Neural progenitor cell (in vitro differentiated cells): ENCODE results near the gene RHO. TPM values are rescaled to one million over a fixed set of nuclear protein-coding genes. Genes with fewer than 3 reads are reported as not detected.

ENCODE experiments used
- DNase-seq: peaks from one replicate; pipeline ENCODE4 v3.0.0-alpha.2; 2016; ENCODE audit warnings: low spot score
- H2AFZ ChIP-seq: fragments of 200-600 bp; sonication (generic); replicated peaks from 2 replicates; pipeline ENCODE4 v1.6.1; 2016; ENCODE audit warnings: antibody characterized with exemption
- H3F3A ChIP-seq: fragments of 200-600 bp; sonication (generic); 2 replicates; pipeline ENCODE4 v1.6.1; 2016; ENCODE audit warnings: antibody characterized with exemption, low read depth
- H3K27ac ChIP-seq: fragments of 200-600 bp; sonication (generic); 2 replicates; pipeline ENCODE4 v1.5.1; 2016; ENCODE audit warnings: mild to moderate bottlenecking
- H3K27me3 ChIP-seq: fragments of 200-600 bp; sonication (generic); 2 replicates; pipeline ENCODE4 v1.6.1; 2016; ENCODE audit warnings: mild to moderate bottlenecking, moderate library complexity
- H3K36me3 ChIP-seq: fragments of 200-600 bp; sonication (generic); 2 replicates; pipeline ENCODE4 v1.5.1; 2016
- H3K4me1 ChIP-seq: fragments of 200-600 bp; sonication (generic); 2 replicates; pipeline ENCODE4 v1.6.1; 2016; ENCODE audit warnings: mixed run types
- H3K4me2 ChIP-seq: fragments of 200-600 bp; sonication (generic); 2 replicates; pipeline ENCODE4 v1.6.1; 2016
- H3K4me3 ChIP-seq: fragments of 200-600 bp; sonication (generic); 2 replicates; pipeline ENCODE4 v1.5.1; 2016
- H3K79me2 ChIP-seq: fragments of 200-600 bp; sonication (generic); 2 replicates; pipeline ENCODE4 v1.6.1; 2016; ENCODE audit warnings: low read depth
- H3K9ac ChIP-seq: fragments of 200-600 bp; sonication (generic); 2 replicates; pipeline ENCODE4 v1.6.1; 2016
- H3K9me3 ChIP-seq: fragments of 200-600 bp; sonication (generic); 2 replicates; pipeline ENCODE4 v1.5.1; 2016; ENCODE audit warnings: low read depth
- H4K20me1 ChIP-seq: fragments of 200-600 bp; sonication (generic); 2 replicates; pipeline ENCODE4 v1.6.1; 2016; ENCODE audit warnings: low read depth
- H3K27ac Mint-ChIP-seq: 3 replicates; pipeline ENCODE4 v1.8.0; 2021; ENCODE audit warnings: mixed read lengths
- H3K27me3 Mint-ChIP-seq: 2 replicates; pipeline ENCODE4 v1.8.0; 2022; ENCODE audit warnings: low read depth, mild to moderate bottlenecking, inconsistent platforms, moderate library complexity, mixed read lengths; ENCODE audit not compliant: insufficient read depth
- H3K36me3 Mint-ChIP-seq: 3 replicates; pipeline ENCODE4 v1.8.0; 2021; ENCODE audit warnings: mixed read lengths
- H3K4me1 Mint-ChIP-seq: 3 replicates; pipeline ENCODE4 v1.8.0; 2021; ENCODE audit warnings: mixed read lengths
- H3K4me3 Mint-ChIP-seq: 3 replicates; pipeline ENCODE4 v1.8.0; 2021; ENCODE audit warnings: mild to moderate bottlenecking, moderate library complexity, mixed read lengths
- H3K9me3 Mint-ChIP-seq: 3 replicates; pipeline ENCODE4 v1.8.0; 2020; ENCODE audit warnings: mixed read lengths
- CTCF ChIP-seq: fragments of 200-600 bp; sonication (generic); IDR thresholded peaks from 2 replicates; pipeline ENCODE4 v1.5.1; 2017; ENCODE audit warnings: antibody characterized with exemption, mild to moderate bottlenecking
- EZH2 ChIP-seq: fragments of 200-600 bp; sonication (generic); IDR thresholded peaks from 2 replicates; pipeline ENCODE4 v1.6.1; 2017; ENCODE audit warnings: antibody characterized with exemption, mild to moderate bottlenecking, moderate library complexity
- EZH2phosphoT487 ChIP-seq: fragments of 200-600 bp; sonication (generic); IDR thresholded peaks from 2 replicates; pipeline ENCODE4 v1.6.1; 2017; ENCODE audit warnings: antibody characterized with exemption
- total RNA-seq: library from RNA; depleted of rRNA; stranded (reverse); fragments of >200 nt; gene quantifications from 2 replicates; pipeline ENCODE4 v1.2.3, GENCODE V29; 2015; ENCODE audit warnings: low replicate concordance

RHO gene
- total RNA-seq, 1 donor from 2014 or later = not detected

GRCh38 chr3:129553171-129553570 is 24.7 kb downstream of the RHO start:
- H3F3A ChIP-seq = peaks cover 9% of the 10 kb centered on the region
- H3K27me3 ChIP-seq = no peaks in the 10 kb centered on the region
- no peaks in the 10 kb centered on the region for H4K20me1 ChIP-seq
- H3K9me3 ChIP-seq = no peaks in the 10 kb centered on the region
- DNase-seq = no peak
- no peak overlapping the region for H3K4me3 Mint-ChIP-seq
- no peak overlapping the region for H3K27ac ChIP-seq
- no peaks in the 10 kb centered on the region for H3K9me3 Mint-ChIP-seq
- H3K36me3 Mint-ChIP-seq = no peaks in the 10 kb centered on the region
- no peak overlapping the region for H3K4me3 ChIP-seq
- peaks cover 58% of the 10 kb centered on the region for H3K4me1 Mint-ChIP-seq
- peak overlapping the region; percentile 96 for H3K27ac Mint-ChIP-seq
- no peaks in the 10 kb centered on the region for H3K36me3 ChIP-seq
- no peaks in the 10 kb centered on the region for H3K79me2 ChIP-seq
- peak overlapping the region; percentile 15 for H2AFZ ChIP-seq
- TF ChIP-seq EZH2phosphoT487 (no peak), CTCF (no peak), EZH2 (no peak)
- H3K27me3 Mint-ChIP-seq = peaks cover 13% of the 10 kb centered on the region
- H3K4me2 ChIP-seq = peak overlapping the region; percentile 13
- H3K4me1 ChIP-seq = peaks cover 42% of the 10 kb centered on the region
- H3K9ac ChIP-seq = no peak overlapping the region

- no peak overlapping the region for H2AFZ ChIP-seq
- peaks cover 12% of the 10 kb centered on the region for H3K27me3 Mint-ChIP-seq
- no peaks in the 10 kb centered on the region for H4K20me1 ChIP-seq
- DNase-seq = no peak
- H3K36me3 ChIP-seq = no peaks in the 10 kb centered on the region
- no peaks in the 10 kb centered on the region for H3K36me3 Mint-ChIP-seq
- peaks cover 9% of the 10 kb centered on the region for H3F3A ChIP-seq
- no peak overlapping the region for H3K27ac Mint-ChIP-seq
- H3K9ac ChIP-seq = no peak overlapping the region
- H3K27me3 ChIP-seq = no peaks in the 10 kb centered on the region
- H3K27ac ChIP-seq = no peak overlapping the region
- no peak overlapping the region for H3K4me3 ChIP-seq
- H3K4me3 Mint-ChIP-seq = no peak overlapping the region
- no peaks in the 10 kb centered on the region for H3K9me3 Mint-ChIP-seq
- TF ChIP-seq EZH2 = no peak
- no peak for TF ChIP-seq CTCF
- no peak for TF ChIP-seq EZH2phosphoT487
- H3K4me1 Mint-ChIP-seq = peaks cover 55% of the 10 kb centered on the region
- H3K4me1 ChIP-seq = peaks cover 42% of the 10 kb centered on the region
- no peak overlapping the region for H3K4me2 ChIP-seq
- no peaks in the 10 kb centered on the region for H3K79me2 ChIP-seq
- no peaks in the 10 kb centered on the region for H3K9me3 ChIP-seq
These were observed 25.3 kb downstream of the RHO start for GRCh38 chr3:129553719-129554118.

- Mint-ChIP-seq H3K9me3 (no peaks in the 10 kb centered on the region), H3K36me3 (no peaks in the 10 kb centered on the region), H3K4me3 (no peak overlapping the region), H3K4me1 (peaks cover 55% of the 10 kb centered on the region), H3K27me3 (peaks cover 12% of the 10 kb centered on the region), H3K27ac (peak overlapping the region; percentile 79)
- Histone ChIP-seq H3K9ac (no peak overlapping the region), H3F3A (peaks cover 9% of the 10 kb centered on the region), H3K27me3 (no peaks in the 10 kb centered on the region), H3K9me3 (no peaks in the 10 kb centered on the region), H2AFZ (no peak overlapping the region), H4K20me1 (no peaks in the 10 kb centered on the region), H3K27ac (no peak overlapping the region), H3K4me1 (peaks cover 42% of the 10 kb centered on the region), H3K36me3 (no peaks in the 10 kb centered on the region), H3K79me2 (no peaks in the 10 kb centered on the region), H3K4me2 (peak overlapping the region; percentile 6), H3K4me3 (no peak overlapping the region)
- DNase-seq = peak; percentile 39
- TF ChIP-seq CTCF = no peak
- no peak for TF ChIP-seq EZH2
- no peak for TF ChIP-seq EZH2phosphoT487
These were observed 26.1 kb downstream of the RHO start for GRCh38 chr3:129554356-129555152.
